OCI-LY1 (cell line): Measurements from ENCODE around the gene PER1.

Source experiments
- EZH2 ChIP-seq: fragments of 200-600 bp; sonication (generic), shearing (Covaris generic); IDR thresholded peaks from 2 replicates; pipeline ENCODE4 v1.8.0; 2017; ENCODE audit warnings: borderline replicate concordance, mixed run types, mild to moderate bottlenecking, antibody characterized with exemption, low read length, moderate library complexity, mixed read lengths
- TF ChIP-seq, protein P1 (sequence below): fragments of 200-600 bp; sonication (generic), shearing (Covaris generic); IDR thresholded peaks from 2 replicates; pipeline ENCODE4 v1.5.1; 2017; ENCODE audit warnings: mild to moderate bottlenecking, antibody characterized with exemption, low read length, moderate library complexity, mixed read lengths

DNA sequence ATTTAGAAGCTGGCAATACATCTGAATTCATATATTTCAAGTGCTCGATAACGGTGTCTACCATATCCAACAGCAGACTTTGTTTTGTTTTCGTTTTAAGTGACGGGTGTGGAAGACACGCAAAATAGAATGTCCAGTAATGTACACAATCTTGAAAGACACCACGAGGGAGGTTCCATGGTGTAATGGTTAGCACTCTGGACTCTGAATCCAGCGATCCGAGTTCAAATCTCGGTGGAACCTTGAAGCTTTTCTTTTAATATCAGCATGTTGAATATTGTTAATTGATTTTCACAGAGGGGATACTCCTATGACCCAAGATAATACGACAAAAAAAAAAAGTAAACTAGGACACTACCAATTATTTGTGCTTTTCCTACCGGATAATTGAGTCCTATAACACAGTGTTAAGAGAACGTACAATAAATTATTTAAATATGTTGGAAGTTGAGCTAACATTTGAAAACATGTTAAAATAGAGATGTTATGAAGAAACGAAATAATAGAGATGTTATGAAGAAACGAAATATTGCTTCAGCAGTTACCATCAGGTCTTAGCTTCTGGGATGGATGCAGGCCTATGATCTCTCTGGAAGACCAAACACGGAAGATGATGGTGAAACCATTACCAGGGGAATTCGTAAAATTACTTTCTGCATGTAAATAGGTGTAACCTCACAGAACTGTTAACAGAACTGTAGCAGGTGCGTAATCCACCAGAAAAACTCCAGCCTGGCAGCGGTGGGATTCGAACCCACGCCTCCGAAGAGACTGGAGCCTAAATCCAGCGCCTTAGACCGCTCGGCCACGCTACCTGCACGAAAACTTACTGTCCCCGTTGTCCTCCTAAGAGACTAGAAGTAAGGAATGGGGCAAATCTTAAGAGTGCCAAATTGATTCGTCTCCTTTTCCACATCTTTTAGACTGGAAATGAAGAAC lies 32.4 kb downstream of the PER1 start:
- no peak for TF ChIP-seq EZH2
- TF ChIP-seq, protein P1, sequence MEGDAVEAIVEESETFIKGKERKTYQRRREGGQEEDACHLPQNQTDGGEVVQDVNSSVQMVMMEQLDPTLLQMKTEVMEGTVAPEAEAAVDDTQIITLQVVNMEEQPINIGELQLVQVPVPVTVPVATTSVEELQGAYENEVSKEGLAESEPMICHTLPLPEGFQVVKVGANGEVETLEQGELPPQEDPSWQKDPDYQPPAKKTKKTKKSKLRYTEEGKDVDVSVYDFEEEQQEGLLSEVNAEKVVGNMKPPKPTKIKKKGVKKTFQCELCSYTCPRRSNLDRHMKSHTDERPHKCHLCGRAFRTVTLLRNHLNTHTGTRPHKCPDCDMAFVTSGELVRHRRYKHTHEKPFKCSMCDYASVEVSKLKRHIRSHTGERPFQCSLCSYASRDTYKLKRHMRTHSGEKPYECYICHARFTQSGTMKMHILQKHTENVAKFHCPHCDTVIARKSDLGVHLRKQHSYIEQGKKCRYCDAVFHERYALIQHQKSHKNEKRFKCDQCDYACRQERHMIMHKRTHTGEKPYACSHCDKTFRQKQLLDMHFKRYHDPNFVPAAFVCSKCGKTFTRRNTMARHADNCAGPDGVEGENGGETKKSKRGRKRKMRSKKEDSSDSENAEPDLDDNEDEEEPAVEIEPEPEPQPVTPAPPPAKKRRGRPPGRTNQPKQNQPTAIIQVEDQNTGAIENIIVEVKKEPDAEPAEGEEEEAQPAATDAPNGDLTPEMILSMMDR, result no peak
